HEK293T (cell line): ENCODE measurements around the gene RASSF5.

Source experiments
- BHLHE40 ChIP-seq: fragments of 450-650 bp; IDR thresholded peaks from 2 replicates; pipeline ENCODE4 v1.6.1; 2016; ENCODE audit warnings: mild to moderate bottlenecking, moderate library complexity, borderline replicate concordance
- FOXK2 ChIP-seq: fragments of 450-650 bp; IDR thresholded peaks from 2 replicates; pipeline ENCODE4 v1.6.1; 2016; ENCODE audit warnings: mild to moderate bottlenecking
- L3MBTL2 ChIP-seq: fragments of 450-650 bp; conservative IDR thresholded peaks from 2 replicates; pipeline ENCODE4 v1.6.1; 2016; ENCODE audit warnings: mild to moderate bottlenecking
- LEF1 ChIP-seq: fragments of 450-650 bp; IDR thresholded peaks from 2 replicates; pipeline ENCODE4 v1.6.1; 2017; ENCODE audit warnings: mild to moderate bottlenecking, borderline replicate concordance
- SP1 ChIP-seq: fragments of 450-650 bp; IDR thresholded peaks from 2 replicates; pipeline ENCODE4 v1.6.1; 2017
- SUZ12 ChIP-seq: fragments of 450-650 bp; IDR thresholded peaks from 2 replicates; pipeline ENCODE4 v1.6.1; 2016; ENCODE audit warnings: mild to moderate bottlenecking
- ZNF384 ChIP-seq: fragments of 450-650 bp; IDR thresholded peaks from 2 replicates; pipeline ENCODE4 v1.6.1; 2016

- TF ChIP-seq ZNF384 (no peak), BHLHE40 (no peak), FOXK2 (no peak), L3MBTL2 (peak; percentile 55; the same call in 1 of the 2 replicates), SUZ12 (no peak), LEF1 (no peak), SP1 (no peak)
Observed at GRCh38 chr1:206631085-206631509, 123.8 kb downstream of the RASSF5 start.
